Stimulated activated CD8-positive, alpha-beta memory T cell treated with anti-CD3 and anti-CD28 coated beads, Interleukin-7, amount 100 ng/mL, for 24 hours (primary cell): Measurements from ENCODE around the gene AKR1C2.
"Not testable (repeated sequence)": the region's sequence is repeated elsewhere in the genome, so short reads cannot be mapped to it uniquely, and the experiment has no call there.

ENCODE experiments used
- DNase-seq: peaks from one replicate; pipeline ENCODE4 v3.0.0-alpha.2; 2020; ENCODE audit warnings: low read depth

The AKR1C2 gene

GRCh38 chr10:4956955-4957645 is 46.6 kb downstream of the AKR1C2 start:
- not testable (repeated sequence) for DNase-seq

GRCh38 chr10:4956088-4956487 is 47.6 kb downstream of the AKR1C2 start:
- not testable (repeated sequence) for DNase-seq

GRCh38 chr10:4953405-4953804 is 50.3 kb downstream of the AKR1C2 start:
- DNase-seq = no peak

GRCh38 chr10:4951512-4952162 is 52.0 kb downstream of the AKR1C2 start:
- not testable (repeated sequence) for DNase-seq

GRCh38 chr10:4947635-4948596 is 55.7 kb downstream of the AKR1C2 start:
- DNase-seq = no peak

GRCh38 chr10:4947039-4947634 is 56.5 kb downstream of the AKR1C2 start:
- no peak for DNase-seq

GRCh38 chr10:4945766-4946717 is 57.6 kb downstream of the AKR1C2 start:
- DNase-seq = no peak

- DNase-seq = no peak
These were observed 58.8 kb downstream of the AKR1C2 start for GRCh38 chr10:4944841-4945240.

- DNase-seq = no peak
These were observed 59.8 kb downstream of the AKR1C2 start for GRCh38 chr10:4943821-4944220.

- DNase-seq = not testable (repeated sequence)
These were observed 60.2 kb downstream of the AKR1C2 start for GRCh38 chr10:4943416-4943815.

GRCh38 chr10:4942931-4943330 is 60.7 kb downstream of the AKR1C2 start:
- DNase-seq = not testable (repeated sequence)

- DNase-seq = no peak
These were observed 61.9 kb downstream of the AKR1C2 start for GRCh38 chr10:4941540-4942330.

- DNase-seq = not testable (repeated sequence)
These were observed 62.7 kb downstream of the AKR1C2 start for GRCh38 chr10:4940909-4941308.

- not testable (repeated sequence) for DNase-seq
These were observed 63.6 kb downstream of the AKR1C2 start for GRCh38 chr10:4940073-4940428.

- no peak for DNase-seq
These were observed 64.2 kb downstream of the AKR1C2 start for GRCh38 chr10:4939224-4940072.
